AG04449 (cell line): ENCODE data around the gene ZNF432.
A peak's percentile ranks its signal among the peaks of the same experiment; 100 is the strongest.

Experiments used
- CTCF ChIA-PET: fragments of 350-600 bp; formaldehyde crosslinking; extraction: SDS; loops from one replicate; lab custom pipeline; 2021; ENCODE audit warnings: antibody characterized with exemption; lab: Yijun Ruan, JAX
- POLR2A ChIA-PET: fragments of 400-600, 350-600 bp; formaldehyde crosslinking; extraction: SDS; loops from one replicate; lab custom pipeline; 2020; ENCODE audit warnings: antibody characterized with exemption, inconsistent platforms; lab: Yijun Ruan, JAX
- DNase-seq: peaks from one replicate; pipeline ENCODE4 v3.0.0-alpha.2; 2010; ENCODE audit warnings: low read depth, low spot score
- H3K4me3 ChIP-seq: 2 replicates; pipeline ENCODE4 v1.5.1; 2011; ENCODE audit warnings: low read depth, mild to moderate bottlenecking, control low read depth, low read length
- CTCF ChIP-seq: IDR thresholded peaks from one replicate; pipeline ENCODE4 v1.5.1; 2011; ENCODE audit warnings: mild to moderate bottlenecking, moderate library complexity, low read length, control low read depth, inconsistent platforms; ENCODE audit not compliant: insufficient read depth; ENCODE audit errors: missing control alignments

ZNF432 gene

DNA sequence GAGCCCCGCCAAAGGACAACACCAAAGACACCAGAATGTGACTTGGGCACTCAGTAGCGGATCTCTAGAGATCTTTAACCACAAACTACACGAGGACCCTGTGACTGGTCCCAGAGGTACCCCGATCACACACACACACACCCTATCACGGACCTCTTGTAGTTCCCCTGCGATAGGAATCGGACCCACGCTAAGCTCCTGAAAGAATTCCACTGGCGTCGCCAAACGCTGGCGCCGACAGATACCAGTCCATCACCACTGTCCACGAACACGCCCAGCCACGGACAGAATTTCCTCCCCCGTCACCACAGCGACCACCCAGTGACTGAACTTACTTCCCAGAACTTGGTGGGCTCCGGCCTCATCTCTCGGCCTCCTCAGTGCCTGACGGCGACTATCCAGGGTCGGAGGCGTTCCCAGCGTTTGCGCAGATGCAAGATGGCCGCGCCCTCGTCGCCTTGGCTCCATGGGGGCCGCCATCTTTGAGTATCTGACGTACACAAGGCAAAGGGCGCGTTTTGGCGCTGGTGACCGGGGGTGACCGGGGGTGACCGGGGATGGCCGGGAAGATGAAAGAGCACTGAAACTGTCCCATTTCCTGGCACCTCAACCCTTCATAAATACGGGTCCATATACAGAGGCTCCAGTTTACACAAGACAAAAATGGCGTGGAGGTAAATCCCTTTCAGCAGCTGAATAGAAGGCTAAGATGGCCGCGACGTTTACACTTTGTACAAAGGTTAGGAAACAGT, 40.7 kb downstream of the ZNF432 start, which contains the start of gene ZNF615:
TSS of gene ZNF615 (minus strand) at position 406 of the 752 bp plus-strand sequence. CDS start 4,500 bp downstream, outside the sequence.
- CTCF ChIA-PET: interaction anchor here (1.0 kb wide), 1 partner anchor 13 kb away, joined by 3 read pairs; no protein-coding TSS in a partner anchor
- peak within 1 kb of the TSS; percentile 96 for H3K4me3 ChIP-seq
- POLR2A ChIA-PET: interaction anchor here (1.5 kb wide), 1 partner anchor 20 kb away, joined by 8 read pairs; the partner anchor contains the start of gene ZNF614
- no peak for DNase-seq
- TF ChIP-seq CTCF: no peak

GRCh38 chr19:52007451-52007805, 41.2 kb downstream of the ZNF432 start:
- no peak for DNase-seq
- ChIA-PET CTCF (interaction anchor here (1.0 kb wide), 1 partner anchor 13 kb away, joined by 3 read pairs; no protein-coding TSS in a partner anchor), POLR2A (interaction anchor here (1.5 kb wide), 1 partner anchor 21 kb away, joined by 8 read pairs; the partner anchor contains the start of gene ZNF614)

DNA sequence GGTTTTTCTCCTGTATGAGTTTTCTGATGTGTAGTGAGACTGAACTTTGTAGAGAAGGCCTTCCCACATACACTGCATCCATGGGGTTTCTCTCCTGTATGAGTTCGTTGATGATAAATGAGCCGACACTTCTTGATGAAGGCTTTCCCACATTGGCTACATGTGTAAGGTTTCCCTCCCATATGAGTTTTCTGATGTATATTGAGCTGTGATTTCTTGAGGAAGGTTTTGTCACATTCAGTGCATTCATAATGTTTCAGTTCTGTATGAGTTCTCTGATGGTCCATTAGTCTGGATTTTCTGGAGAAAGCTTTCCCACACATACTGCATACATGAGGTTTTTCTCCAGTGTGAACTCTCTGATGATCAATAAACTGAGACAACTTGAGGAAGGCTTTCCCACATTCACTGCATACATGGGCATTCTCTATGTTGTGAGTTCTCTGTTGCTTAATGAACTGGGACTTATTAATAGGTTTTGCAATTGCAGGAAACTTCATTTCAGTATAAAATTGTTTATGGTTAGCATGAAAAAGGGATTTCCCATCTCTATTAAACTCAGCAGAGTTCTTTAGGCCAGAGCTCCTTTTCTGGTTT, 54.5 kb downstream of the ZNF432 start:
- DNase-seq: no peak
- POLR2A ChIA-PET: no interaction called here
- CTCF ChIA-PET: no interaction called here
- TF ChIP-seq CTCF: no peak
- H3K4me3 ChIP-seq: no peak overlapping the region

More at GRCh38 chr19:52007451-52007805, 41.2 kb downstream of the ZNF432 start:
- H3K4me3 ChIP-seq: peak overlapping the region; percentile 96
- no peak for TF ChIP-seq CTCF

- no peak for TF ChIP-seq CTCF
- POLR2A ChIA-PET: no interaction called here
- DNase-seq: no peak
- no peak overlapping the region for H3K4me3 ChIP-seq
- CTCF ChIA-PET: no interaction called here
Measured at GRCh38 chr19:51993422-51993821, 55.2 kb downstream of the ZNF432 start.

DNA sequence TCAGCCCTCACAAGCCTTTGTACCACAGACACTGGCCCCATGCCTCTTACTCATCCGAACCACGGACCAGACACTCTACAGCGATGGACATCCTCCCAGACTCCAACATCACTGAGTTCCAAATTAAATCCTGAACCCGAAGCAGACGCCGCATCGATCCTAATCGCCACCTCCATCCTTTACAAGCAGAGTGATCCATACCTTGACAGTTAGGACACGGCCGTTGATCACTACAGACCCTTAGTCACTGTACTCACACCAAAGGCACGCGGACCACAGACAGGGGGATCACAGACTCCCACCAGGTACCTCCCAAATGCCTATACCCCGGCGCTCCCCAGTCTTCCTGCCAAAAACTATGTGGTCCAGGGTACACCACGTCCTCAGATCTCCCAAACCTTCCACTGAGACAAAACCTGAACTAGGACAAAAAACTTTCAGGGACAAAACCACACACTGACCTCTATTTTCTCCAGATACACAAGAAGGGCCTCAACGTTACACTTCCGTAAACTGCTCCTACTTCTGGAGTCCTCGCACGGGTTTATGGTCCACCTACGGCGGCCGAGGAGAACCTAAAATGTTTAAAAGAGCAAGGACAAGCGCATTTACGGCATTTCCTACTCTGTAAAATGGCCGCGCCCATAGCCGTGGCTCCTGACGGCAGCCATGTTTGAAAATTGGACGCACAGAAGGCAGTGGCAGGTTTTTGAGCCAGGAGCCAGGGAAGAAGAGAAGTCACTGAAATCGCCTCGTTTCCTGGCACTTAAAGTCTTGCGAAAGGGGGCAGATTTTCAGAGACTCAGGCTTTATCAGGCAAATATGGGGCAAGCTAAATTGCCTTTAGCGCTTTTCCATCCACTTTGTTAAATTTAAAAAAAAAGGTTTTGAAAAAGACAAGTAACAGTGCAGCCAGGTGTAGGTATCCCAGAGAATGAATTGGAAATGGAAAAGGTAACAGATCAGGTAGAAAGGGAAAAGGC, 62.0 kb downstream of the ZNF432 start, which contains the start of gene ZNF350:
TSS of gene ZNF350 (minus strand) at position 532 of the 983 bp plus-strand sequence. CDS start 12,480 bp downstream, outside the sequence.
- peak within 1 kb of the TSS; percentile 96 for H3K4me3 ChIP-seq
- ChIA-PET POLR2A (no interaction called here), CTCF (no interaction called here)
- no peak for TF ChIP-seq CTCF
- DNase-seq: peak; percentile 82
